GM10266 (cell line): ENCODE measurements around the gene LHX2.

Experiments used
- DNase-seq: peaks from one replicate; pipeline ENCODE4 v3.0.0; 2012; ENCODE audit errors: extremely low spot score
- TF ChIP-seq, protein P1 (sequence below): IDR thresholded peaks from 2 replicates; pipeline ENCODE4 v1.5.1; 2012; ENCODE audit warnings: mild to moderate bottlenecking, low read depth; ENCODE audit not compliant: control insufficient read depth, insufficient read depth; ENCODE audit errors: missing control alignments

The LHX2 gene

DNA sequence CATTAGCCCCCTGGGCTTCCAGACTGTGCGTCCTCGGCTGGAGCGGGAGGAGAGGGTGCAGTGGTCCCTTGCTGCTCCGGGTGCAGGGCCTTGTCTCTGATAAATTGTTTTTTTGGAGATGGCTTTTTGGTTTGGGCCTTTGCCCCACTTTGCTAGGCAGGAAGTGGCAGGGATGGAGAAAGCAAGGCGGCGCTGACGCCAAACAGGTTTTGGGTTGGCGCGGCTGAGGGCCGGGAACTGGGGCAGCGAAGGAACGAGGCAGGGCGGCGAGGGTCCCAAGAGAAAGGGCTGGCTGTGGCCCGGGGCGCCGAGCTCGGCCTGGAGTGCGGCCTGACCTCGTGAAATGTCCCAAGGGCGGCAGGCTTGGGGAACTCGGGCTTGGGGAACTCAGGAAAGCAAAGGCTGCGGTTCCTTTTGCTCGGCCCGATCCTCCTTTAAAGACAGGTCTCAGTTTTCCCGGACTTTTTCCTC, 4.1 kb downstream of the LHX2 start:
- TF ChIP-seq, protein P1, sequence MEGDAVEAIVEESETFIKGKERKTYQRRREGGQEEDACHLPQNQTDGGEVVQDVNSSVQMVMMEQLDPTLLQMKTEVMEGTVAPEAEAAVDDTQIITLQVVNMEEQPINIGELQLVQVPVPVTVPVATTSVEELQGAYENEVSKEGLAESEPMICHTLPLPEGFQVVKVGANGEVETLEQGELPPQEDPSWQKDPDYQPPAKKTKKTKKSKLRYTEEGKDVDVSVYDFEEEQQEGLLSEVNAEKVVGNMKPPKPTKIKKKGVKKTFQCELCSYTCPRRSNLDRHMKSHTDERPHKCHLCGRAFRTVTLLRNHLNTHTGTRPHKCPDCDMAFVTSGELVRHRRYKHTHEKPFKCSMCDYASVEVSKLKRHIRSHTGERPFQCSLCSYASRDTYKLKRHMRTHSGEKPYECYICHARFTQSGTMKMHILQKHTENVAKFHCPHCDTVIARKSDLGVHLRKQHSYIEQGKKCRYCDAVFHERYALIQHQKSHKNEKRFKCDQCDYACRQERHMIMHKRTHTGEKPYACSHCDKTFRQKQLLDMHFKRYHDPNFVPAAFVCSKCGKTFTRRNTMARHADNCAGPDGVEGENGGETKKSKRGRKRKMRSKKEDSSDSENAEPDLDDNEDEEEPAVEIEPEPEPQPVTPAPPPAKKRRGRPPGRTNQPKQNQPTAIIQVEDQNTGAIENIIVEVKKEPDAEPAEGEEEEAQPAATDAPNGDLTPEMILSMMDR = no peak
- no peak for DNase-seq

DNA sequence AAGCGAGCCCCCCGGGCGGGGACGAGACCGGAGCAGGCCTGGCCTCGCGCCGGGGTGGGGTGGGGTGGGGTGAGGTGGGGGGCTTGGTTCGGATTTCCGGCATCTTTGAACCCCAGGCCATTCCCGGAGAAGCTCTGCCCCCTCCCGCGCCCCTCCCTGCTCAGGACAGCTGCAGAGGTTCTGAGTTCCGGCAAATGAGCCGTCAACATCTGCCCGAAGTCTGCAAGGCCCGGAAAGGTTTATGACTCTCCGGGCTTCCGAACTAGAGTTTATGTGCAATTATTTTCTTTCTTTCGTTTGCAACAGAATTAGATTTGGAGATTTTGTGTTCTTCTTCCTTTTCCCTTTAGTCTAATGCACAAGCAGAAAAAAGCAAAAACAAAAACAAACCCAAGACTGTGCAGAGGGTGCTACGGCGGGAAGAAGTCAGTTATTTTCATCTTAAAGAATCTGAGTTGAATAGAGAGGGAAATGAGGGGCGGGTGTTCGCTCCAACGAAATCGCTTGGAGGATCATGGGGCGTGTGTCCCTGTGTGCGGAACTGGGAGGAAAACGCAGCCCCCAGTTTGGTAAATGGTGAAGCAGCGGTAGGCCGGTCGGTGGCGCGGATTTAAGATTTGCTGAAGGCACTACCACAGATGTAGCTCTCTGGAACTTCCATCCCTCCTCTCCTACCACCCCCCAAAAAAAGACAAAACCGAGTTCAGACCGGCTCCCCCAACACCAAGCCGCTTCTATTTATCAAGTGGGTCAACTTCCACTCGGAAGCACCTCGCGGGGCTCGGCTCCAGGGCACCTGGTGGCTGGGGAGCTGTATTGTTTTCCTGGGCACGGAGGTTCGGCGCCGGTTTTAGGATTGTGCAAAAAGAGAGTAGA, 4.8 kb downstream of the LHX2 start:
- TF ChIP-seq, protein P1 = no peak
- DNase-seq = no peak

DNA sequence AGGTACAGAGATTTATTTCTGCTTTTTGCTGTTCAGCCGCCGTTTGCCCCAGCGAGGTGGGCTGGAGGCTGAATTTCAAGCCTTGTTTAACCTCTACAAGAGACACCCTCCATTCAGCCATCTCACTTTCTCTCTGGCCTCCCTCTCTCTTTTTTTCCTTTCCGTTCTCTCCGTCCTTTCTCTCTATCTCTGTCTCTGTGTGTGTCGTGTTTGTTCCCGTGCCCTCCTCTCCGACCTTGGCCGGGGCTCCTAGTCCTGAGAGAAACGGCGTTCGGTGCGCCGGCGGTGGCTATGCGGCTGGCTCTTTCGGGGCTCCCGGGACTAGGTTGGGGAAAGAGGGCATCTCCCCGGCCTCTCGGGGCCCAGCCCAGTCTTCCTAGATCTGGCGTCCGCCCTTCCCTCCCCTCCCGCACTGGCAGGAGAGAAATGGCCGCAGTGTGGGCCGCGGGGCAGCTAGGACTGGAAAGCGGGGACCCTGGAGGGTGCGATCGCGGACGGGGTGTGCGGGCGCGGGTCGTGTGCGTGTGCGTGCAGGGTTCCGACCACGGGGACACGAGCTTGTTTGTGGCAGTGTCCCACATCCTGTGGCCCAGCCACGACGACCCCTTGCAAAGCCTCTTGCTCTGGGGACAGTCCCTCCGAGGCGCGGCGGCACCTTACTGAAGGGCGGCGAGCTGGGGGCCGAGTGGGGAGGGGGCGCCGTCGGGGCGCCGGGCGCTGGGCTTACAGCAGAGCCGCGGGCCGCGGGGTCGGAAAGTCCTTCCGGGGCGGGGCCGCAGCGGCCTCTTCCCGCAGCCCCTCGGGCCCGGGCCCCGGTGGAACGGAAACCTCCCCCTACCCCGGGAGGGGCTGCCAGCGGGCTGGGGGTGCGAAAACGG, 5.7 kb downstream of the LHX2 start:
- peak; percentile 61 for DNase-seq
- TF ChIP-seq, protein P1 = no peak

DNA sequence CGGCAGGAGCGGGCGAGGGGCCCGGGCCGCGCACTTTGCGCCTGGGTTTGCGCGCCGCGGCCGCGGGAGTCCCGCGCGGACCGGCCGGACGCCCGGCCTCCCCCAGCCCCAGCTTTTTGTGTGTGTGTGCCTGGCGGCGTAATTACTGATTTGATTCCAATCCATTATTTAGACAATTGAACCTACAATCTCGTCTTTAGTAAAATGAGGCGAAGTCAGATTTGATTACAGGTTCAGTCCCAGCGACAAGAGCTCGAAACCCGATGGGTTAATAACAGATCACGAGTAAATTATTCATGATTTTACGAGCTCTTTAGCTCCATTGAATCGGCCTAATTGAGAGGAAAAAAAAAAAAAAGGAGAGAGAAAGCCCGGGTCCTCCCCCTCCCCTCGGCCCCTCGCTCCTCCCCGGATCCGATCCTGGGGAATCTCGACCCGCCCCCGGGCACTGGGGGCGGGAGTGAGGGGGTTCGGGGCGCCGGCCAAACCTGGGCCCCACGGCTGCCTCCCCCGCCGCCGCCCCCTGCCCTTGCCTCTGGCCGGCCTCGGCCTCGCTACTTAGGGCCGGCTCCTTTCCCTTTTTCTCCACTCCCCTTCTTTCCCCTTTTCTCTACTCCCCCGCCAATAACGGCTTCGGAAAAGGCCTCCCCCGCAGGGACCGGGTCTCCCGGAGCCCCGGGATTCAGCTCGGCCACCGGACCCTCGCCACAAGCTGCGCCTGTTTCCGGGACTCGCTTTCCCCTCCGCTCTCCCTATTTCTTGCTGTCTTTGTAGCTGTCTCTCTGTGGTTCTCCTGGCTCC, 6.6 kb downstream of the LHX2 start:
- DNase-seq = no peak
- TF ChIP-seq, protein P1 = no peak

DNA sequence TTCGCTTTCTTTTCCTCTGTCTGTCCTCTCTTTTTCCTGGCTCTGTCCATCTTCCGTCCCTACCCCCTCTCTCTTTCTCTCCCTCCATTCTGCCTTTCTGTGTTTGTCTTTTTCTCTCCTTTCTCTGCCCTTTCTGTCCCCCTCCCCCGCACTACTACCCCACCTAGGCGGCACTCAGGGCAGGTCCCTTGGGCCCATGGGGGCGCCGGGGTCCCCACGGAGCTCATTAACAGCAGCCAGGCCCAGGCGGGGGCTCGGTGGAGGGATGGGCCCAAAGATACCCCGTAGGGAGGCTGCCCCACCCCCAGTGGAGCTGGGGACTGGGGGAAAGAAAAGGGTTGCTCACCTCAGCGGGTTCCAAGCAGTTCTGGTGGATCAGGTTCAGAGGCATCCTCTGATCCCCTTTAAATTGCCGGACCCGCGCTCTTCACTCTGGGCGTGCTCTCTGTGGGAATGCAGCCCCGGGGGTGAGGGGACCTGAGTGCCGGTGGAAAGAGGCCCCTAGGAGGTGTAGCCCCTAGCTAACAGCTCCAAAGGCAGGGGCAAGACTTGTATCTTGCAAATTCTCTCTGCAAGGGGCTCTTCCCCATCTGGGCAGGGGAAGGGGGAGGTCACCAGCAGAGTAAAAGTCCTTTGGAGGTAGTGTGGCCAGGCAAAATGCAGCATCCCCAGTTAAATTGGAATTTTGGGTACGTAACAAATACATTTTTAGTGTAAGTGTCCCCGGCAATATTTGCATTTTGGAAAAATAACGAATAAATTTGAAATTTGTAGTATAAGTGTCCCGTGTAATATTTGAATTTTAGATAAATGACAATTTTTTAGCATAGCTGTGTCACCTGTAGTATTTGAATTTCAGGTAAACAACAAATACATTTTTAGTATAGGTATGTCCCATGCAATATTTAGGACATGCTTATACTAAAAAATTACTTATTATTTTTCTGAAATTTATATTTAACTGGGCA, 7.4 kb downstream of the LHX2 start:
- no peak for DNase-seq
- TF ChIP-seq, protein P1 = no peak
